Measurements from ENCODE around the gene FUT9.

The FUT9 gene

DNA sequence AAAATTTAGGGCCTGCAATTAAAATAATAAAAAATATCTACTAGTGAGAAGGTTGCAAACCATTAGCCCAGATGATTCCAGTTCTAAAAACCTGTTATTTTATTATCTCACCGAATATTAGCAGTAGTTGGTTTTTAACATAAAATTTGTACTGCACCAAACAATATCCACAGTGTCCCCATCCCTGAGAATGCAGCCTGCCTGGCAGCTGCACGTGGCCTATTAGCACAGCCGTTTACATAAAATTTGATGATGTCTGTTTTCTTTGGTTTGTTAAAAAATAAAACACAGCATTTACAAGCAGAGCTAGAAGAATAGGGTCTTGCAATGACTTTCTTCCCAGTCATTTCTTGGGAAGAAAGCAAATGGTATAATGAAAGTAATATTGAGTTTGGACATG, 58.2 kb downstream of the FUT9 start:
- DNase-seq, result no peak

DNA sequence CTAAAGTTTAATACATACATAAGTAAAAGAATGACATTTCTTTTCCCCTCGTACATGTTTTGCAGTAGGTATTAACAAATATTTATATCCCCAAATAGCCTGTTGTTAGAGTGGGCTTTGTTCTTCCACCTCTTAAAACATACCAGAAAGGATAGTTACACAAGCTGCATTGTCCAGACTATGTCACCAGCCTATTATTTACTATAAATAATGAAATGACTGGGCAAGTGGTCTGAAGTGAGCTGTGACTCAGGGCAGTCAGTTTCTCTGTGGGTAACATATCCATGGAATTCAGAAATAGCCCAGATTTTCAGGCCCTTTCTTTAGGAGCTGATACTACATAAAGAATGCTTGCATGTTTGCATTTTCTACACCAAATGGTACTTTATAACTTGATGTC, 60.1 kb downstream of the FUT9 start:
- no peak for DNase-seq

DNA sequence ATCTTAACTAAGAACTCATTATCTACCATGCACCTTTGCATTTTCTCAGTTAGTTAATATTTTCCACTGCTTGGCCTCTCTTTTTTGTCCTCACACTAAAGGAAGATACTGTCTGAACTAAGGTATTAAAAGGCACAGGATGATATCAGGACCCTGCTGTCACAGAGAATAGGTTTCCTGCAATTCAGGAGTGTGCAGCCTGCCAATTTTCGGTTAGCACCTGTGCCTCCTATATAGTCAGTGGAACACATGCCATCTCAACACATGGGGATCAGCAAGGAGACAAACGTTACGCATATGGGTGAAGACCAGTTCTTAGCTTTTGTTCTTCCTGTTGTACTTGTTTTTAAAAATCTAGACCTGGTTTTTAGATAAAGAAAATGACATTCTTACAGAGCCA, 71.0 kb downstream of the FUT9 start:
- no peak for DNase-seq

DNA sequence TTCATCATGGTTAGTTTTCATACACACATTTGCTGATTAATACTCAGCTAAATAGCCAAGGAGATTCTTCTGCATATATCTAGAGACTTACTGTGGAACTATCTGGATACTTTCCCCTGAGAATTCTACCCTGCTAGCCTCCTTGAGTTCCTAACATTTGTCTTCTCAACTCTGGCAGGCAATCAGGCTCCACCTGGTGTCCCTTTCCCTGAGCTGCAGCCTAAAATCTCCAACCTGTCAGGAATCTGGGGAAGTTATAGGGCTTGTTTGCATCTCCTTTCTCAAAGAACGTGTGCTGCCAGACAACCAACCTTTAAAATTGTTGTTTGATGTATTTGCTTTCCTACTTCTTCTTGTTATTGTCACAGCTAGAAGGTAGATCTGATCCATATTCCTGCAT, 73.4 kb downstream of the FUT9 start:
- DNase-seq, result no peak

DNA sequence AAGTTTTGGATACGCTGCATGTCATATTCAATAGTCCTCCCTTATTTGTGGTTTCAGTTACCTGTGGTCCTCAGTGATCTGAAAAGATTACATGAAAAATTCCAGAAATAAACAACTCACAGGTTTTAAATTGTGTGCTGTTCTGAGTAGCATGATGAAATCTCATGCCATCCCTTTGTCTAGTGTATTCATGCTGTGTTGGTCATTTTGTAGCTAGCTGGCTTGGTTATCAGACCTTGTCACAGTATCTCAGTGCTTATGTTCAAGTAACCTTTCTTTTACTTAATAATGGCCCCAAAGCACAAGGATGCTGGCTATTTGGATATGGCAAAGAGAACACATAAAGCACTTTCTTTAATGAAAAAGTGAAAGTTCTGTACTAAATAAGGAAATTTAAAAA, 78.3 kb downstream of the FUT9 start:
- no peak for DNase-seq

DNA sequence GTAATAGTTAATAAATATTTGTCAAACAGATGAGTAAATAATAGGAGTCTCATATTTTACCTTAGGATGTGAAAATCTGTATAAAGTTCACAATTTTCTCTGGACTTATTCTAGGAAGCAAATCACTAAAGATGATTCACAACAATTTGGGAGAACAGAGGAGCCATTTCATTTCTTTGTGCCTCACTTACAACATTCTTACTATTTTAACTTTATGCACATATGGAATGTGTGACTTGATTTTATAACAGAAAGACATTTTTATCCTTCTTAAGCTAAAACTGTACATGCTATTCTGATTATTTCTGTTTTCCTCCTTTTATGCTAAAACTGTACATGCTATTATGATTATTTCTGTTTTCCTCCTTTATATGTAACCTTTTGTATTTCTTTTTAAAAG, 83.3 kb downstream of the FUT9 start:
- DNase-seq, result no peak

DNA sequence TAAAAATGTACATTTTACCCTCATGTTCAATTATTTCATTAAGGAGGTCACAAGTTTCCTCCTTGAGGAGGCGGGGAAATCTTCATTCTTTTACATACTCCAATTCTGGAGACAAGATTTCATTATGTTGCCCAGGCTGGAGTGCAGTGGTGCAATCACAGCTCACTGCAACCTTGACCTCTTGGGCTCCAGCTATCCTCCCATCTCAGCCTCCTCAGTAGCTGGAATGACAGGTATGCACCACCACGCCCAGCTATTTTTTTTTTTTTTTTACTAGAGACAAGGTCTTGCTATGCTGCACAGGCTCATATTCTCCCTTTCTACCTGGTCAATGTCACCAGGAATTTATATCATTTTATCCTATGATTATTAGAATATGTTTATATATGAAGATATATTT, 85.8 kb downstream of the FUT9 start:
- no peak for DNase-seq

DNA sequence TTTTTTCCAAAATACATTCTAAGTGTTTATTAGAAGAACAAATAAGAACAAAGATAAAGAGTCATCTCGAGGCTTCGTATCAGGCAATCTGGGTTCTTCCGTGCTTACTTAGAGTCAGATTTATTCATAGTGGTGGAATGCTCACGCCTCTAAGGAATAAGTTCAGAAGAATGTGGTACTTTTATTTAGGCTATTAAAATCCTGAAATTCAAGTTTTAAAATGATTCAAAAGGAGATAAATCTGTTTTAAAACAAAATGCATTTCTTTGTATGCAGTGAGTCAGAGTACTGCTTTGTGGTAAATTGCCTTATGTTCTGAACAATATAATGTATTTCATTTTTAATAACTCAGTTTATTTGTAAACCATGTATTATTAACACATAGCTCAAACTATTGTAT, 89.1 kb downstream of the FUT9 start:
- DNase-seq, result no peak

DNA sequence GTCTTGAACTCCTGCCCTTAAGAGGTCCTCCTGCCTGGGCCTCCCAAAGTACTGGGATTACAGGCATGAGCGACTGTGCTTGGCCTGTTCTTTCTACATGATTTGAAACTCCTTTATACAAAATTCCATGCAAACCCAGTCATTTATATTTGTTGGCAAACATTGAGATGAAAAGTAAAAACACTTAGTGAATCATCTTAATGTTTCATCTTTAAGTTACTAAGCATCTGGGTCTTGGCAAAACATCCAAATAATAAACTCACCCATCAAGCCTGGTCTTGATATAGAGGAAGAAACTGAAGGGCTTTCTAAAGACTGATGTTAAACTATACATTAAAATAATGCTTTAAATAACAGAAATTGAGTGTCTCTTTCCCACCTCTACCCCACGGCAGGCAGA, 95.1 kb downstream of the FUT9 start:
- no peak for DNase-seq

DNA sequence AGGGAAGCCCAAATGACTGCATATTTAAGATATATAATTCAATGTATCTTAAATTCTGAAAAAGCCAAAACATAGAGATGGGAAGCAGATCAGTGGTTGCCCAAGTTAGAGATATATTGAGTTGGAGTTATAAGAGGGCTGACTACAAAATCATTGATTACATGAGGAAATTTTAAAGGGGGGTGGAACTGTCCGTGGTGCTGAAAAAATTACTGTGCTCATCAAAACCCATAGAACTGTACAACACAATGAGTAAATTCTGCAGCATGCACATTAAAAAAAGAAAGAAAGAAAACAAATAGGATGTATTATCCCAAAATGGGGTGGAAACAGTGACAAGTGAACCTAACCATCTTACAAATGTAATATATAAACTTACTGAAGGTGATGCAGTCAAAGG, 100.9 kb downstream of the FUT9 start:
- DNase-seq, result no peak

DNA sequence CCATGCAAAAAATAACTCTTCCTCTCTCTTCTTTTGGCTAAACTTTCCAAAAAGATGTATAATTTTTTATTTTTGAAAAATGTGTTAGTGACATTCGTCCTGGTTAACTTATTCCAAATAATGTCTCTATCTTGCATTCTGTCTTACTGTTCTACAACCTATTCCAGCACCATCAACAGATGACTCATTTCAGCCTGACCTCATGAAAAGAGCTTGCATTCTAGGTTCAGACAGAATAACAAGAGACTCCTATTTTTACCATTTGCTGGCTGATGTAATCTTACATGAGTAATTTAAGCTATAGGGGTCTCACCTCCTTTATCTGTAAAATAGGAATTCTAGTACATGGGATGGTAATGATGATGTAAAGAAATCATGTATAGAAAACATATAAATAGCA, 109.0 kb downstream of the FUT9 start:
- DNase-seq, result no peak

DNA sequence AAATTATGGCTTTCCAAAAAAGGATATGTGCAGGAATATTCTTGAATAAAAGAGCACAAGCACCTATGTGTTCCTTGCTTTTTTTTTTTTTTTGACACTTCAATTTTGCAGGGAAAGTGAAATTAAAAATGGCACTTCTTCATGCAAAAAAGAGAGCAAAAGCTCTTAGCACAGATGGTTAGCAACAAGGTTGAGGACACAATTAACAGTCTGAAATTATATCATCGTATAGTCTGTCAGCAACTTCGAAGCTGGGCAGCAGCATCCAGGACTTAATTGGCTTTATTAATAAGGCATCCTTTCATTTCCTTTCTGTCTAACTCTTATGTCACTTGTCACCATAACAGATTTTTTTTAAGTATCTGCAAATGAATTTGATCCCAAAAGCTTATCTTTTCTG, 122.6 kb downstream of the FUT9 start:
- no peak for DNase-seq

DNA sequence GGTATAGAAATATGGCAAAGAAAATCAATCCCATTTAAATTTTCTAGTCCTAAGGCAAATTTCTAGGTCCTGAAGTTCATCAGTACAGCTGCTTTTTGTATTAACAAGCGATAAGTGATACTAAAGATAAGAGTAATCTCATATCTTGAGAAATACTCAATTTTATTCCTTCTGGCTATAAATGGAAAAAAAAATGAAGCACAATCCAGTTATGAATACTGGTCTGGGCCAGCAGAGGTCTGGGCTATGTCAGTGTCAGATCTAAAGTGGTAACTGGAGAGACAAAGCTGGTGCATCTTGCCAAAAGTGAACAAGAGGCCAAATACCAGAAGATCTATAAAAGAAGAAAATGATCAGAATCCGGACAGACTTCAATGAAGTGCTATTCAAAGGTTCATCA, 126.4 kb downstream of the FUT9 start:
- no peak for DNase-seq

DNA sequence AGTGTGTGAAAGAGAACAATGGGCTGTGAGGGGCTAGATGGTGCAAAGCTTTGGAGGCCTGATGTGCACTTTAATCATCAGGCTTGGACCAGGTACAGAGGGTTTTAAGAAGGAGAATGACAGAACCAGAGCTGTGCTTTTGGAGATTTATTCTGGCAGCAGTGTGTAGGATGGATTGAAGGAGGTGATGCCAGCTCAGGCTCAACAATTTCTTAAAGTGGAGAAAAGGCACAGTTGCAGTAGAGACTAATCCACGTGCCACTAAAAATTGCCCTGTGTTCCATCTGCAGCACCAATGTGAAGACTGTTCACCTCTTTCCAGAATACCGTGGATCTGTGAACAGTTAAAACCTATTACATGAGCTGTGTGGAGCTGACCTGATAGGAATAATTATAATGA, 134.7 kb downstream of the FUT9 start:
- no peak for DNase-seq

DNA sequence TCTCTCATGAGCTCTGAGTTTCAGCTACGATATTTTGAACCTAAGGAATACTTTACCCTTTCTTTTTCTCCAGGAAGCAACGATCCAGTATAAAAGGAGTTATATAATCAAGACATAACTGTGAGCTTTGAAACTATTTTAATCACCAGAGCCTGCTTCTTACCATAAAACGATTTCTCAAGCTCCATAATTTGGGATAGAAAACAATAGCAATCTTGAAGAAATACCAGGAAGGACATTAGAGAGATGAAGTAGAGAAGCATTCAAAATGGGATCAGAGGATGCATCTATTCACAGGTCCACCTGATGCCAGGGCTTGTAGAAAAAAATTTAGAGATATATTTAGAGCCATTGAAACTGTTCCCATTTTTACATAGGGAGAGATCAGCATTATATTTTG, 135.9 kb downstream of the FUT9 start:
- DNase-seq, result no peak

DNA sequence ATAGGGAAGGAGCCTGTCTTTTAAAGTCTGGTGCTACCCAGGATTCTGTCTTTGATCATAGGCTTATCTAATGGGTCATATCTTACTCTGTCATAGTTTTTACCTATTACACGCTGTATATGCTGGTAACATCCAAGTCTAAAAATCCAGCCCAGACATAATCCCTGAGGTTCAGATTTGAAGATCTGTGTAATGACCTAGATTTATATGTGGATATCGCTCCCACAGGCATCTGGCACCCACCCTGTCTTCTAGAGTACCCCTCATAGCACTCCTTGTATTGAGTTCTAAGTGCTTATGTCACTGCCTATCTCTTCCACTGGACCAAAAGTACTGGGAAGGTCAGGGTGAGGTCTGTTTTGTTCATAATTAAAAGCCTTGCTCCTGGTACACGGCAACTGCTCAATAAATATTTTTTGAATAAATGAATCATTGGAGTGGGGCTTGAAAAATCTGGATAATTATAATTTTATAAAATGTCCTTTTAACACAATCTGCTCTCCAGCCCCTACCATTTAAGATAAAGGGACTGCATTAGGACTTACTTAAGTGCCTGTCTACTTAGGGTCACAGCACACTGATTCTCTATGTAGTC, 136.4 kb downstream of the FUT9 start:
- no peak for DNase-seq

DNA sequence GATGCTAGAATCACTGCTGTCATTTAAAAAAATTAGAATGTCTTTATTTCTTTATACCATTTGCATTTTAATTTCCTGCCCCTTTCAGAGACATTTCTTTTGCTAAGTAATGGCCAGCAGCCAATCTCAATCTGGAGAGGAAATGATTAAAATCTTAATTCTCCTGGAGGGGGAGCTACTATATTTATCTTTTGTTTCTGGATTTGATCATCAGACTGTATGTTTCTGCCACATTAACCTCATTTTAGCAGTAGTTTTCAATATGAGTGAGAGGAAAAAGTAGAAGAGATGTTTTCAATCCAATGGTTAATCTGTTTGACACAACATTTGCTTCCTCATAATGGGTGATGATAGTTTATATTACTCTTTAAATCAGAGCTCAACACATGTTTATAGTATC, 138.0 kb downstream of the FUT9 start:
- DNase-seq, result no peak

DNA sequence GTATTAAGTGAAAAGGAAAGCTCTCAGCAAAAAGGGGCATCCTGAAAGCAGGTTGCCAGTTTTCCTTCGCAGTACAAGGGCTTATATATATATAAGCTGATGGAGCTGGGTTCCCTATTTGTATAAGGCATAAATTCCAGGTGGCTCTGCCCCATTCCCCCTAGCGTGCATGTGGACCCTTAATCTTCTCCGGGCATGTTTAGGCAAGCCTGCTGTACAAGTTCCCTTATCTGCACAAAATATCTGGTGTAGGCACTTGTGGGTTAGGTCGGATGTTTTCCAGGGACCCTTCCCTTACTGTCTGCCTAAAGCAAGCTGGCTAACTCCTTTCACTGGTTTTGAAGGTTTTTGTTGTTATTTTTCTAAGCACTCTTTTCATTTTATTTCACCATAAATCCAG, 140.7 kb downstream of the FUT9 start:
- DNase-seq, result no peak

DNA sequence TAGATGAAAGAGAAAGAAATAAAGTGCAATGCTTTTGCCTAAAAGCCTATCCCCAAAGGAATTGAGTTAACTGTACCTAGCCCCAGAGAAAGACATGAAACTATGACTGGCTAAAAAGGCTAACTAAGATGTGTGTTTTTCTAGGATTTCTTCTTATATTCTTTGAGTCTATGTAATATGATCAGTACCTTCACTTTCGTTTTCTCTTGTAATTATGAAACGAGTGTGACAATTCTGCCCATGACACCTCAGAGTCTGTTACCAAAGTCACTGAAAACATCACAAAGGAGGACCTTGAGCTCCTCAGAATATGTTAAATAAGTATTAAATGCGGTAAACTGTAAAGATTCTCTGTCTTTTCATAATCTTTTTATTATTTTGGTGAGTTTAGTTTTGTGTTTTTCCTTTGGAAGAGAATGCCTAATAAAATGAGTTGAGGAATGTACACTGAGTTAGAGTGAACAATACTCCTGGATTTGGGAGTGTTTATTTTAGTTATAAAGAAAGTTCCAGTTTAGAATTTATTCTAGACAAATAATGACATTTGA, 141.3 kb downstream of the FUT9 start:
- no peak for DNase-seq

DNA sequence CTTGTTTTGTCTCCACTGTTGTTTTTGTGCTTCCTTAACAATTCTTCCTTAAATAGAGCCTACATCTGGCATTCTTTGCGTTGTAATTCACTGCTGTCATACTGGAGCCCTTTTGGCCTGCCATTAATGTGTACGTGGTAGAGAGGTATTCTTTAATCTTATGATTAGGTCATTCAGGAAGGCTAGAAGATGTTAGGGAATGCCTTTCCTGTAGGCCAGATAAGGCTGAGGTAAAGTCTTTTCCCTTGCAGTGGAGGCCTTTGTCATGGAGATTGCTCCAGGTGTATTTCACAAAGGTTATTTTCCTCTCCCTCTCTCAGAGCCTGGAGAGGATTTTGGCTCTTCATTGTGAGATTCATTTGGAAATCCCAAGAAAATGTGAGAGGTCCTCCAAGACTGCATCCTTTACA, 146.9 kb downstream of the FUT9 start:
- no peak for DNase-seq

DNA sequence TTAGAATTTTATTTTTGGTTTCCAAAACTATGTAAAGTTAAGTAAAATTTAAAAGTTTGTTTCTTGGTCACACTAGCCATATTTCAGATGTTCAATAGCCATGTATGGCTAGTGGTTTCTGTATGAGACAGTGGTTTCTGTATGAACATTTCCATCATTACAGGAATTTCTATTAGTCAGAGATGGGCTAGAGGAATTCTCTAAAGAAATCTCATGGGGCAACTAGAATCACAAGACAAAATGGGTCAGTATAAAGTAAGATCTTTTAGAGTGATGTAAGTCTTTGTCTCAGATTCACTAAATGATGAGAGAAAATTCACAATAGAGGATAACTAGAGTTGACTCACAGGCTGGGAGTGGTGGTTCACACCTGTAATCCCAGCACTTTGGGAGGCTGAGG, 149.0 kb downstream of the FUT9 start:
- DNase-seq, result no peak

DNA sequence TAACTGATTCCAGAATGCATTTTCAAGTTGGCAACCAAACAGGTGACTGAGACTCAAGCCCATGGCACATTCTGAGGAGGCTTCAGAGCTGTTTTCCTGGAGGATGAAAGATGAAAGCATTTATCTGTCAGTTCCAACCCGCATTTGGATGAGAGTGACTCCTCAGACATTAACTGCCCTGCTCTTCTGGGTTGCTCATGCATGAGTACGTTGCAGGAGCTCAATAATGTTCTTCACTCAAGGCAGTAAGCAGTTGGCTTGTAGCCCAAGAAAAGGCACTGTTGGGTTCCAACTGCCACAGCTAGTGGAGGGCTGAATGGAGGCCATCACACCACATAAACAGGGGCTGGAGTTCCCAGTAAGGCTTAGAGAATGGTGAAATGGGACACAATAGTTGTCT, 155.3 kb downstream of the FUT9 start:
- DNase-seq, result no peak

DNA sequence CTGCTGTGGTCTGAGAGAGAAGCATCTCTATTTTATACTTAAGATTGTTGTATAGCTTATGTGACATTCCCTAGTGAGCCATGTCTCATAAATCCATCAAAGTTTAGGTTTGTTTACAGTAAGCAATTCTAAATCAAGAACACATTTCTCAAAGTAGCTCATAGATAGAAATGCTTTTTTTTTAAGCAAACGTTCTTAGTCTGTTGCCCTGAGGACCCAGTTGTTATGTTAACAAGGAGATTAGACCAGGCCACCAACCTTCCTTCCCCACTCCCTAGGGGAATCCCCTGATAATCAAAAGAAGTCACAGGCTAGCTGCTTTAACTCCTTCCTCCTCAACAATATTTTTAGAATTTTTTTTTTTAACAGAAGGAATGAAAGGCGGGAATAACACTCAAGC, 169.0 kb downstream of the FUT9 start:
- no peak for DNase-seq

DNA sequence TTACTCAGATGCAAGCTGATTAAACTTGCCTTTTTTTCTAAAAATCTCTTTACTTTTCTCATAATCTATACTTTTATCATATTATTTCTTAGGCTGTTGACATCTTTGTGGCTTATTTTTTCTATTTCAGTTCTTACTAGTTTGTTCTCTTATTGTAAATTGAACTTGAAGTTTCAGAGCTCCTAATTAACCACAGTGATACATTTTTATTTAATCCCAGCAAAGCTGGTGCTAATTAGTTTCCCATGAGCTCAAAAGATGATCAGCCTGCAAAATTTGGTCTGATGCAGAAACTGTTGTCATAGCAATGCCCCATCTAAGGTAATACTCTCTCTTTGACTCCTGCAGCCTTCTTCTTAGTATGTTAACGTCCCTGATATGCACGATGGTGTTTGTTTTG, 170.3 kb downstream of the FUT9 start:
- DNase-seq, result no peak

DNA sequence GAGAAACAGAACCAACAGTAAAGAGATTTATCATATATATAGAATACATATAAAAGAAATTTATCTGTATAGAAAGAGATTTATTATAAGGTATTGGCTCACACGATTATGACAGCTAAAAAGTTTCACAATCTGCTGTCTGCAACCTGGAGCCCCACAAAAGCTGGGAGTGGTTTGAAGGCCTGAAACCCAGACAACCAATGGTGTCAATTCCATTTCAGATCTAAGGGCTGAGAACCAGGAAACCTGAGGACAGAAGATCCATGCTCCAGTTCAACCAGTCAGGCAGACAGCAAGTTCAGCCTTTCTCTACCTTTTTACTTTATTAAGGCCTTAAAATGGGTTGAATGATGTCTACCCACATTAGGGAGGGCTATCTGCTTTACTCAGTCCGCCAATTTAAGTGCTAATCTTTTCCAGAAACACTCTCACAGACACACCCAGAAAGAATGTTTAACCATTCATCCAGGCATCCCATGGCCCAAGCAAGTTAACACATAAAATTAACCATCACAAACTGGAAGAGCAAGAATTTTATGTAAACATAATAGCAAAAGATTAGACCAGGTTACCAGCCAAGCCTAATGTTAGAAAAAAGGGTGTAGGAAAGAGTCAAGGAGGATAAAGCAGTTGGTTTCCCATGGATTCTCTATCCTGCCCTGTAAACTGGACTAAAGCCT, 170.9 kb downstream of the FUT9 start:
- no peak for DNase-seq
